VCaP (cell line): ENCODE measurements around the gene MPIG6B.

ENCODE experiments used
- H3K27ac ChIP-seq: fragments of 450-650 bp; 2 replicates; pipeline ENCODE4 v1.5.1; 2017
- TF ChIP-seq, protein P1 (sequence below): fragments of 450-650 bp; conservative IDR thresholded peaks from 2 replicates; pipeline ENCODE4 v1.5.1; 2017; ENCODE audit warnings: mild to moderate bottlenecking, moderate library complexity

The MPIG6B gene, protein sequence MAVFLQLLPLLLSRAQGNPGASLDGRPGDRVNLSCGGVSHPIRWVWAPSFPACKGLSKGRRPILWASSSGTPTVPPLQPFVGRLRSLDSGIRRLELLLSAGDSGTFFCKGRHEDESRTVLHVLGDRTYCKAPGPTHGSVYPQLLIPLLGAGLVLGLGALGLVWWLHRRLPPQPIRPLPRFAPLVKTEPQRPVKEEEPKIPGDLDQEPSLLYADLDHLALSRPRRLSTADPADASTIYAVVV

DNA sequence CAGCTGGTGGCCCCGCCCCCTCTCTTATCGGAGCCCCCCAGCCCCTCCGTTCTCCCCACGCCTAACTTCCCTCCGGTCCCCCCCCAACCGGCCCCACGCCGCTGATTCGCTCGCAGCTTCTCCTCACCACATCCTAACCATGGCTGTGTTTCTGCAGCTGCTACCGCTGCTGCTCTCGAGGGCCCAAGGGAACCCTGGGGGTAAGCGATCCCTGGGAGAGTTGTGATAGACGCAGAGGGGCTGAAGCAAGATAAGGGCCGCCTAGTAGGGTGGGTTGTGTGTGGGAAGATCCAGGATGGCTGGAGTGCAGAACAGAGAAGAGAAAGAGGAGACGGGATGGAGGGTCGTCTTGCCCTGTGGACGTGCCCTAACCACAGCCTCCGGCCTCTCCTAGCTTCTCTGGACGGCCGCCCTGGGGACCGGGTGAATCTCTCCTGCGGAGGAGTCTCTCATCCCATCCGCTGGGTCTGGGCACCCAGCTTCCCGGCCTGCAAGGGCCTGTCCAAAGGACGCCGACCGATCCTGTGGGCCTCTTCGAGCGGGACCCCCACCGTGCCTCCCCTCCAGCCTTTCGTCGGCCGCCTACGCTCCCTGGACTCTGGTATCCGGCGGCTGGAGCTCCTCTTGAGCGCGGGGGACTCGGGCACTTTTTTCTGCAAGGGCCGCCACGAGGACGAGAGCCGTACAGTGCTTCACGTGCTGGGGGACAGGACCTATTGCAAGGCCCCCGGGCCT is at the start of gene MPIG6B:
TSS of gene MPIG6B (plus strand) at position 129 of the 735 bp plus-strand sequence. CDS start at position 140, 11 bp downstream.
- no peak within 1 kb of the TSS for H3K27ac ChIP-seq
- TF ChIP-seq, protein P1, sequence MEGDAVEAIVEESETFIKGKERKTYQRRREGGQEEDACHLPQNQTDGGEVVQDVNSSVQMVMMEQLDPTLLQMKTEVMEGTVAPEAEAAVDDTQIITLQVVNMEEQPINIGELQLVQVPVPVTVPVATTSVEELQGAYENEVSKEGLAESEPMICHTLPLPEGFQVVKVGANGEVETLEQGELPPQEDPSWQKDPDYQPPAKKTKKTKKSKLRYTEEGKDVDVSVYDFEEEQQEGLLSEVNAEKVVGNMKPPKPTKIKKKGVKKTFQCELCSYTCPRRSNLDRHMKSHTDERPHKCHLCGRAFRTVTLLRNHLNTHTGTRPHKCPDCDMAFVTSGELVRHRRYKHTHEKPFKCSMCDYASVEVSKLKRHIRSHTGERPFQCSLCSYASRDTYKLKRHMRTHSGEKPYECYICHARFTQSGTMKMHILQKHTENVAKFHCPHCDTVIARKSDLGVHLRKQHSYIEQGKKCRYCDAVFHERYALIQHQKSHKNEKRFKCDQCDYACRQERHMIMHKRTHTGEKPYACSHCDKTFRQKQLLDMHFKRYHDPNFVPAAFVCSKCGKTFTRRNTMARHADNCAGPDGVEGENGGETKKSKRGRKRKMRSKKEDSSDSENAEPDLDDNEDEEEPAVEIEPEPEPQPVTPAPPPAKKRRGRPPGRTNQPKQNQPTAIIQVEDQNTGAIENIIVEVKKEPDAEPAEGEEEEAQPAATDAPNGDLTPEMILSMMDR, result no peak

DNA sequence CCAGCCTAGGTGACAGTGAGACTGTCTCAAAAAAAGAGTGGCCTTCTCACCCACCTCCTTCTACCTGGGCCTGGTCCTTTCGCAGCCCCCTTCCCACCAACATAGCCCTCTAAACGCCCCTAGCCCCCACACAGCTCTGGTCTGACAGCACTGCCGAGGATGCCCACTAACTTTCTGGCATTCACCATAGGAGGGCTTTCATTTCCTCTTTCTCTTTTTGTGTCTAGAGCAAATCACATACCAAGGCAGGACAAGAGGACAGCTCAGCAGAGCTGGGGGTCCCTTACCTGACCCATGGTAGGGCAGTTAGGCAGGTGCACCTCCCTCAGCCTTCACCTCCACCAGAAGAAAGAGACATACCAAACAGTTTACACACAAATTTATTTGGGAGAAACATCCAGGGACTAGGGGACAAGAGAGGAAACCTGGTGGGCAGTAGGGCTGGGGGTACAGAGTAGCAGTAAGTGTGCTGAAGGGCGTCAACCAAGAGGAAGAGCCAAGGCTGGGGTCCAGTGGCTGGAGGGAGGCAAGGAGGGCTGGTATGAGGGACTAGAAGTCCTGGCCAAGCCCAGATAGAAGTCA is 46.8 kb upstream of the MPIG6B start:
- H3K27ac ChIP-seq, result no peak overlapping the region
- TF ChIP-seq, protein P1, result no peak

DNA sequence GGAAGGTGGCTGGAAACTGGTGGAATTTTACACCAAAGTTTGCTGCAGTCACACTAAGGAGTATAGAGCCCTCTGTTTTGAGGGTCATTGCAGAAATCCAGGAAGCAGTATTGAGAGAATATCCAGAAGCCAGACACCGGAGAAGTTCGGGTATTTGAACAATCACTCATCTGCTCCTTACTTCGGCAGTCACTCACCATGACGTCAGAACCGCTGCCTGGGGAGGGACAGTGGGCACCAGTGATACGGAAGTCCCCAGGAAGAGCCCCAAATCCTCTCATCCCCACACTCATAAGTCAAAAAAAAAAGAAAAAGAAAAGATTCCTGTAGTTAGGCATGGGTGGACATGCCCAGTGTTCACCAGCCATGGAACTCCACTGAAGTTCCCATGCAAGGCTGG is 46.3 kb upstream of the MPIG6B start:
- H3K27ac ChIP-seq, result no peak overlapping the region
- TF ChIP-seq, protein P1, result no peak

DNA sequence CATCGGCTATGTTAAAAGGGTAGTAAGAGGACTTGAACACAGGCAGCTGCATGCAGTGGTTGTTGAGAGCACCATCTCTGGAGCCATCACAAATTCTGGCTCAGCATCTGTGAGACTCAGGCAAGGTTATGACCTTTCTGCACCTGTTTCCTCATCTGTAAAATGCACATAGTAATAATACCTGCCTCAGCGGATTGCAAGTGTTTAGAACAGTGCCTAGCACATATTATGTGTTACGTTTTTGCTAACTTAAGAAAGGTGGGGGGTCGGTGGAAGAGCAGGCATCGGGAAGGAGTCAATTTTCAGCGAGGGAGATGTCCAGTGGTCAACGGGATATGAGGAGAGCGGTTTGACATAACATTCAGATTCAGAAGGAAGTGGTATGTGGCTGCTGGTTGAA is 45.2 kb upstream of the MPIG6B start:
- no peak overlapping the region for H3K27ac ChIP-seq
- TF ChIP-seq, protein P1, result no peak

DNA sequence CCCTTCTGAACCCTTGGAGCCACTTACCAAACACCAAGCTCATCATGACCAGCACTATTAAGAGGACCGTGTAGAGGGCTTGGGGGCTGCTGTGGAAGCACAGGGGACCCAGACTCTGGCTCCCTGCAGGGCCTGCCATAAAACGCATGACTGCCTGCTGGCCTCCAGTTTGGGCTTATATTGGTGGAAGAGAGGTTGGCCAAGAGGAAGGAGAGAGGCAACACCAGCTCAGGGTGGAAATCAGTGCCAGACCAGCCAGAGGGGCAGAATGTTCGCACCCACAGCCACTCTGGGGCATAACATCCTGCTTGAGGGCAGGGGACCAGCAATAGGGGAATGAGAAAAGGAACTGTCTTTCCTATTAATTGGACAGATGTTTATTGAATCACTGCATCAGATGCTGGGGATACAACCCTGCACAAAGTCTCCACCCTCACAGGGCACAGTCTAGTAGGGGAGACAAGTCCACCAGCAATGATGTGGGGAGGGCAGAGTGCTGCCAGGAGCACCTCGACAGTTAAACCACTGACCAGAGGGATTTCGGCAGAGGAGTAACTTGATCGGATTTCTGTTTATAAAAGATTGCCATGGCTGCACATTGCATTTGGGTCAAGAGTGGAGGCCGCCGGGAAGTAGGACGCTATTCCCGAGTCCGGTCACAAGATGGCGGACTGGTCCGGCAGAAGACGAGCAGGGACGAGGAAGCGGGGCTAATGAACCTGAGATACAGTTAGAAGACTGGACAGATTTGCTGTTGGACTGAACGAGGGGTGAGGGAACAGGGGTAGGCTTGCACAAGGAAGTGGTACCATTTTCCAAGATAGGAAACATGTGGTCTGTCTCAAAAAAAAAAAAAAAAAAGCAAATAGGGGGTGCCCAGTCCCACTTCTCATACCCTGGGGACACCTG is 42.7 kb upstream of the MPIG6B start, which contains the start of gene LY6G5C:
TSS of gene LY6G5C (minus strand) at position 842 of the 909 bp plus-strand sequence. CDS start at position 148, 694 bp downstream.
- TF ChIP-seq, protein P1, result peak; percentile 75
- H3K27ac ChIP-seq, result peak within 1 kb of the TSS; percentile 78

DNA sequence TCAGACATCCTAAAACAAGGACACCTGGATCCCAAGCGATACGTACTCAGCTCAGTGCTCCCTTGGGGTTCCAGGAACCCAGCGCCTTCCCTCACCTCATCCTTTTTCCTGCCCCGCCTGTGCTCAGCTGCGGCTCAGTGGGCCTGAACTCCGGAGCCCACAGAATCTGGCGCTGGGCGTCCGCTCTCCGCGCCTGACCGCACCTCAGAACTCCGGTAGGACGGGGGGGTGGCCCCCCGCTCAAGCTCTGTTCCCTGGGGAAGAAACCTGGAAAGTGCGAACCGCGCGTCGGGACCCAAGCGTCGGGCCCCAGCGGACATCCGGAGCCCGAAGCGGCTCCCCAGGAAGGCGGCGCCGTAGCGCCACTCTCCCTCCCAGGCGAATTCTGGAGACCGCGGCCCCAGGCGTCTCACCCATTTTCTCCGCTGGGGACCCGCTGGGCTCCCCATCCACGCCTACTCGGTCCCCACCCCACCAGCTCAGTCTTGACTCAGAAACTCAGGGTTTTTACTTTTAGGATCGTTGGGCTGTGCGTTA is 42.0 kb upstream of the MPIG6B start:
- H3K27ac ChIP-seq, result peak overlapping the region; percentile 78
- TF ChIP-seq, protein P1, result no peak
